Tibial nerve (tissue), 3 donors: ENCODE results near the gene CCDC3.

Experiments
- CTCF ChIP-seq, 5 experiments: fragments of 200-600 bp in 3 of 5; fragments of 450-650 bp in 2 of 5; sonication (generic) in 3 of 5; IDR thresholded peaks; one replicate each; pipeline ENCODE4 v1.5.1; 2016 to 2019; ENCODE audit warnings: antibody characterized with exemption in 5 of 5, mild to moderate bottlenecking in 3 of 5, moderate library complexity in 2 of 5
- POLR2A ChIP-seq, 2 donors: fragments of 450-650 bp; IDR thresholded peaks; one replicate each; pipeline ENCODE4 v1.6.1; 2017; ENCODE audit warnings: antibody characterized with exemption in 2 of 2, mild to moderate bottlenecking in 2 of 2, moderate library complexity in 2 of 2

- TF ChIP-seq CTCF (IDR thresholded peaks at IDR 0.05), result no peak
- TF ChIP-seq POLR2A (IDR thresholded peaks at IDR 0.05), result no peak
These were observed 116.7 kb downstream of the CCDC3 start for GRCh38 chr10:12884851-12885250.
